H1 (cell line): ENCODE measurements around the gene TSR3. TPM values are rescaled to one million over a fixed set of nuclear protein-coding genes. Genes with fewer than 3 reads are reported as not detected.

ENCODE experiments used
- ASH2L ChIP-seq: fragments of 200-600, 300-600 bp; sonication (generic); IDR thresholded peaks from one replicate; pipeline ENCODE4 v1.7.1; 2017; ENCODE audit warnings: low read length
- BCL11A ChIP-seq, 2 experiments: IDR thresholded peaks; one replicate each; pipeline ENCODE4 v1.6.1; 2011; ENCODE audit warnings: low read depth in 2 of 2, low read length in 2 of 2, mild to moderate bottlenecking in 2 of 2
- CTBP2 ChIP-seq: IDR thresholded peaks from 2 replicates; pipeline ENCODE4 v1.7.0; 2011; ENCODE audit warnings: borderline replicate concordance, mild to moderate bottlenecking, moderate library complexity, mixed read lengths, low read length; ENCODE audit not compliant: insufficient read depth, insufficient read length
- HDAC2 ChIP-seq, 2 experiments: fragments of 300-600 bp in 1 of 2; sonication (generic) in 1 of 2; IDR thresholded peaks; 2 replicates each; pipeline ENCODE4 v1.6.1; 2011 to 2012; ENCODE audit warnings: low read depth in 2 of 2, low read length in 2 of 2, mild to moderate bottlenecking in 2 of 2, moderate library complexity in 2 of 2, borderline replicate concordance in 1 of 2, inconsistent platforms in 1 of 2
- JUN ChIP-seq: IDR thresholded peaks from 2 replicates; pipeline ENCODE4 v1.6.1; 2011; ENCODE audit warnings: low read depth, mild to moderate bottlenecking, improper control_type of control experiment, low read length
- JUND ChIP-seq: IDR thresholded peaks from 2 replicates; pipeline ENCODE4 v1.6.1; 2011; ENCODE audit warnings: mild to moderate bottlenecking, improper control_type of control experiment, low read length
- KDM1A ChIP-seq: fragments of 200-600, 300-600 bp; sonication (generic); IDR thresholded peaks from 2 replicates; pipeline ENCODE4 v1.7.1; 2016; ENCODE audit warnings: mild to moderate bottlenecking, low read length, borderline replicate concordance
- KDM5A ChIP-seq: fragments of 200-600 bp; IDR thresholded peaks from 2 replicates; pipeline ENCODE4 v1.7.1; 2012; ENCODE audit warnings: mild to moderate bottlenecking, low read length, inconsistent platforms, mixed read lengths
- MAFK ChIP-seq: IDR thresholded peaks from 2 replicates; pipeline ENCODE4 v1.6.1; 2012; ENCODE audit warnings: low read depth, mild to moderate bottlenecking, improper control_type of control experiment, low read length
- POU5F1 ChIP-seq: IDR thresholded peaks from 2 replicates; pipeline ENCODE4 v1.6.1; 2011; ENCODE audit warnings: low read depth, mild to moderate bottlenecking, low read length, moderate library complexity
- RFX5 ChIP-seq: IDR thresholded peaks from 2 replicates; pipeline ENCODE4 v1.6.1; 2011; ENCODE audit warnings: low read depth, low read length, improper control_type of control experiment, borderline replicate concordance
- SP2 ChIP-seq: IDR thresholded peaks from 2 replicates; pipeline ENCODE4 v1.6.1; 2012; ENCODE audit warnings: mild to moderate bottlenecking, low read length, inconsistent platforms
- SP4 ChIP-seq: IDR thresholded peaks from 2 replicates; pipeline ENCODE4 v1.6.1; 2012; ENCODE audit warnings: low read length, inconsistent platforms
- TEAD4 ChIP-seq: IDR thresholded peaks from 2 replicates; pipeline ENCODE4 v1.6.1; 2012; ENCODE audit warnings: low read depth, low read length, inconsistent platforms, mixed read lengths
- ZNF274 ChIP-seq: IDR thresholded peaks from 2 replicates; pipeline ENCODE4 v1.7.0; 2012; ENCODE audit warnings: low read length, borderline replicate concordance; ENCODE audit errors: extremely low read depth
- polyA plus RNA-seq, 7 experiments: library from polyadenylated mRNA; depleted of rRNA in 3 of 7; stranded (reverse) in 5 of 7; unstranded in 2 of 7; fragments of >200 nt in 5 of 7; fragments of 200-250 nt in 2 of 7; gene quantifications; 1 replicate in 5 of 7; 2 replicates in 1 of 7; 4 replicates in 1 of 7; pipeline versions ENCODE4 v1.2.1 to v1.2.3, GENCODE V29; 2011 to 2013; ENCODE audit warnings: missing spikeins in 2 of 7, mixed read lengths in 2 of 7
- total RNA-seq: library from RNA; stranded (reverse); fragmentation: NEBNext Ultra II Directional; extraction: Animal tissue kit (Norgen Biotek cat#: 25700); gene quantifications from 2 replicates; pipeline ENCODE4 v1.2.1, GENCODE V29; 2021

The TSR3 gene
- total and polyA plus RNA-seq, 2 of the 8 experiments (the other 6 are each of a cell fraction or from before 2014, with no cell fraction given): 43.1 to 52.3 TPM

GRCh38 chr16:1308036-1308976 lies 43.4 kb downstream of the TSR3 start (continued):
- TF ChIP-seq SP4 (no peak), HDAC2 (IDR thresholded peaks at IDR 0.05; ENCODE audit: borderline replicate concordance in 1 of 2, low read depth in 2 of 2, low read length in 2 of 2) (peak in 1 of 2 experiments; percentile 82; a peak in 1 of 4 replicates), JUN (no peak), ZNF274 (no peak), RFX5 (no peak), POU5F1 (no peak), CTBP2 (no peak), TEAD4 (no peak), KDM1A (peak; percentile 21; the same call in 1 of the 2 replicates), BCL11A (IDR thresholded peaks at IDR 0.05; ENCODE audit: low read depth in 2 of 2, low read length in 2 of 2) (no peak), MAFK (no peak), ASH2L (peak; percentile 41), JUND (no peak), SP2 (no peak), KDM5A (no peak)
